Measurements from ENCODE around the gene KLHL26.

Gene KLHL26

DNA sequence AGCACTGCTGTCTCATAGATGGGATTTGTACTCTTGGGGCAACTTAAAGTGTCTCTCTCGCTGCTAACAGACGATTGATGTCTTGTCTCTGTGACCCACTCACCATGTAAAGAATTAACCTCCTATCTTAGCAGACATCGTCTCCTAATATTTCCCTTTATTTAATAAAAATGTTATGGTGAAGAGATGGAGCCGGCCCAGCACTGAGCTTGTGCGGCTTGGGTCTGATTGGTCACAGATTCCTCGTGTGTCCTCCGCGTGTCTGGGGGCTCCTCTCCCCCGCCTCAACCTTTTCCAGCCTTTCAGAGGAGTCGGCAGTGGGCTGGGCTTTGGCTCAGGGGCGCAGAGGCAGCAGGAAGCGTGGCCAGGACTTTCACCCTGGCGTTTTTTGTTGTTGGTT is 33.5 kb downstream of the KLHL26 start:
- Histone ChIP-seq H3K36me3 (ENCODE audit: control insufficient read depth in 2 of 2, insufficient read depth in 1 of 2, low read length in 2 of 2) (peaks cover 0 to 27% of the 10 kb centered on the region in 2 experiments; a peak in 1 of 3 replicates), H3K4me3 (ENCODE audit: low read depth, low read length) (no peak overlapping the region), H3K27ac (ENCODE audit: extremely low read depth, low read depth, low read length) (no peak overlapping the region), H3K9me3 (ENCODE audit: control insufficient read depth, insufficient read depth, low read depth, low read length) (no peaks in the 10 kb centered on the region), H3K4me1 (ENCODE audit: control insufficient read depth, insufficient read depth, low read length) (no peaks in the 10 kb centered on the region)
- ChIA-PET POLR2A (no interaction called here), CTCF (no interaction called here)
- no peak for TF ChIP-seq ZNF157 (tag by site-specific recombination; IDR thresholded peaks at IDR 0.05)
- TF ChIP-seq KLF10 (tag by site-specific recombination; IDR thresholded peaks at IDR 0.05), result no peak
- TF ChIP-seq, protein P1, sequence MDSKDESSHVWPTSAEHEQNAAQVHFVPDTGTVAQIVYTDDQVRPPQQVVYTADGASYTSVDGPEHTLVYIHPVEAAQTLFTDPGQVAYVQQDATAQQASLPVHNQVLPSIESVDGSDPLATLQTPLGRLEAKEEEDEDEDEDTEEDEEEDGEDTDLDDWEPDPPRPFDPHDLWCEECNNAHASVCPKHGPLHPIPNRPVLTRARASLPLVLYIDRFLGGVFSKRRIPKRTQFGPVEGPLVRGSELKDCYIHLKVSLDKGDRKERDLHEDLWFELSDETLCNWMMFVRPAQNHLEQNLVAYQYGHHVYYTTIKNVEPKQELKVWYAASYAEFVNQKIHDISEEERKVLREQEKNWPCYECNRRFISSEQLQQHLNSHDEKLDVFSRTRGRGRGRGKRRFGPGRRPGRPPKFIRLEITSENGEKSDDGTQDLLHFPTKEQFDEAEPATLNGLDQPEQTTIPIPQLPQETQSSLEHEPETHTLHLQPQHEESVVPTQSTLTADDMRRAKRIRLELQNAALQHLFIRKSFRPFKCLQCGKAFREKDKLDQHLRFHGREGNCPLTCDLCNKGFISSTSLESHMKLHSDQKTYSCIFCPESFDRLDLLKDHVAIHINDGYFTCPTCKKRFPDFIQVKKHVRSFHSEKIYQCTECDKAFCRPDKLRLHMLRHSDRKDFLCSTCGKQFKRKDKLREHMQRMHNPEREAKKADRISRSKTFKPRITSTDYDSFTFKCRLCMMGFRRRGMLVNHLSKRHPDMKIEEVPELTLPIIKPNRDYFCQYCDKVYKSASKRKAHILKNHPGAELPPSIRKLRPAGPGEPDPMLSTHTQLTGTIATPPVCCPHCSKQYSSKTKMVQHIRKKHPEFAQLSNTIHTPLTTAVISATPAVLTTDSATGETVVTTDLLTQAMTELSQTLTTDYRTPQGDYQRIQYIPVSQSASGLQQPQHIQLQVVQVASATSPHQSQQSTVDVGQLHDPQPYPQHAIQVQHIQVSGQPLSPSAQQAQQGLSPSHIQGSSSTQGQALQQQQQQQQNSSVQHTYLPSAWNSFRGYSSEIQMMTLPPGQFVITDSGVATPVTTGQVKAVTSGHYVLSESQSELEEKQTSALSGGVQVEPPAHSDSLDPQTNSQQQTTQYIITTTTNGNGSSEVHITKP (tag by site-specific recombination; IDR thresholded peaks at IDR 0.05), result no peak
- no peak for TF ChIP-seq SCRT2 (tag by site-specific recombination; IDR thresholded peaks at IDR 0.05)
- no peak for TF ChIP-seq ZSCAN30 (tag by site-specific recombination; IDR thresholded peaks at IDR 0.05)
- no peak for TF ChIP-seq KLF1 (tag by site-specific recombination; IDR thresholded peaks at IDR 0.05)
- TF ChIP-seq YY2 (tag by site-specific recombination; IDR thresholded peaks at IDR 0.05), result no peak
- TF ChIP-seq, protein P2, sequence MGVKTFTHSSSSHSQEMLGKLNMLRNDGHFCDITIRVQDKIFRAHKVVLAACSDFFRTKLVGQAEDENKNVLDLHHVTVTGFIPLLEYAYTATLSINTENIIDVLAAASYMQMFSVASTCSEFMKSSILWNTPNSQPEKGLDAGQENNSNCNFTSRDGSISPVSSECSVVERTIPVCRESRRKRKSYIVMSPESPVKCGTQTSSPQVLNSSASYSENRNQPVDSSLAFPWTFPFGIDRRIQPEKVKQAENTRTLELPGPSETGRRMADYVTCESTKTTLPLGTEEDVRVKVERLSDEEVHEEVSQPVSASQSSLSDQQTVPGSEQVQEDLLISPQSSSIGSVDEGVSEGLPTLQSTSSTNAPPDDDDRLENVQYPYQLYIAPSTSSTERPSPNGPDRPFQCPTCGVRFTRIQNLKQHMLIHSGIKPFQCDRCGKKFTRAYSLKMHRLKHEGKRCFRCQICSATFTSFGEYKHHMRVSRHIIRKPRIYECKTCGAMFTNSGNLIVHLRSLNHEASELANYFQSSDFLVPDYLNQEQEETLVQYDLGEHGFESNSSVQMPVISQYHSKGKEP (tag by site-specific recombination; IDR thresholded peaks at IDR 0.05), result no peak

DNA sequence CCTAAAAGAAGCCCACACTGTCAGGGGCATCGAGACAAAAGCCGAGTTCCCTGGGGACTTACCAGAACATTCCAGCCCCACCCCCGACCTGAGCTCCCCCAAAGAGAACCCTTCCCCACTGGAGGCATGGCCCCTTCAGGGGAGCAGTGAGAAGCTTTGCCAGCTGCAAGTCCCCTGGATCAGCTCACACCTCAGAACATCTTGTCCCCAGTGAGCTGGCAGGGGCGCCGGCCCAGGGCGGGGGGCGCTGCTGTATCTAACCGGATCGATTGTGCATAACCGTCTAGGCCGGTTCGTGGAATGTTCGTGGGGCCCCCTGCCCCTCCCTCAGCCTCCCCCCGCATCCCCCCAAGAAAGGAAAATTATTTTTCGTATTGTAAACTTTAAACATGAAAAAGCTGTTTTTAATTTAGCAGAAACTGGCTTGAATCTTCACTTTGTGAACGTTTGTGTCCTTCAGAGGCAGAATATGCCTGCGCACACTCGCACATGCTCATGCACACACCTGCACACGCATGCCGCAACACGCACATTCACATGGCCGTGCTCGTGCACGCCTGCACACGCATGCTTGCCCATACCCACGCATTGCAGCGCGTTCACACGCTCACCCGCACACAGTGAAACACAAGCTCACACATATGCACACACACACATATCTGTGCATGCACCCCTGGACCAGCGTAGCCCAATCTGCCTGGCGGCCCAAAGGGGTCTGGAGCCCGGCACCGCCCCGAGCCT is 34.6 kb downstream of the KLHL26 start:
- ChIA-PET POLR2A (interaction anchor here (0.6 to 1.0 kb wide), 3 partner anchors 98 to 217 kb away, joined by 3 to 5 read pairs (median 4); no protein-coding TSS in a partner anchor), CTCF (interaction anchor here (1.0 kb wide), 1 partner anchor 176 kb away, joined by 3 read pairs; no protein-coding TSS in a partner anchor)
- Histone ChIP-seq H3K4me3 (ENCODE audit: low read depth, low read length) (no peak overlapping the region), H3K36me3 (ENCODE audit: control insufficient read depth in 2 of 2, insufficient read depth in 1 of 2, low read length in 2 of 2) (peaks cover 0 to 27% of the 10 kb centered on the region in 2 experiments; a peak in 1 of 3 replicates), H3K9me3 (ENCODE audit: control insufficient read depth, insufficient read depth, low read depth, low read length) (no peaks in the 10 kb centered on the region), H3K4me1 (ENCODE audit: control insufficient read depth, insufficient read depth, low read length) (no peaks in the 10 kb centered on the region), H3K27ac (ENCODE audit: extremely low read depth, low read depth, low read length) (no peak overlapping the region)
- TF ChIP-seq GLIS1 (tag by site-specific recombination; IDR thresholded peaks at IDR 0.05) (peak; percentile 29; the same call in 1 of the 2 replicates), ZSCAN30 (tag by site-specific recombination; IDR thresholded peaks at IDR 0.05) (no peak)

DNA sequence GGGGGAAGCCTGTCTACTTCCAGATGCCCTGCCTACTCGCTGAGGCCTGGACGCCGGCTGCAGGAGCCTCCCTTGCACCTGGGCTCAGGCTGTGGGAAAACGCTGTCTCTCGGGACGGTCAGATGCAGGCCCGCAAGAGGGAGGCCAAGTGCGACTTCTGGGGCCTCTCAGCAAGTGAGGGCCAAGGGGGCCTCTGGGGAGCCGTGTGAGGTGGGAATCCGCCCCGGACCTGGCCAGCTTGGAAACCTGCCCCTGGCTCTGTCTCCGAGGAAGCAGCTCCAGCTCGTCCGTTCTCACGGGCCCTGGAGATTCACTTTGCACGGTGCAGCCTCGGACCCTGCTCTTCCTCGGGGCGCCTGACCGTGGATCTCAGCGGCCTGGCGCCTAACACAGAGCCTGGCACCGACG is 35.2 kb downstream of the KLHL26 start:
- Histone ChIP-seq H3K4me3 (ENCODE audit: low read depth, low read length) (no peak overlapping the region), H3K27ac (ENCODE audit: extremely low read depth, low read depth, low read length) (no peak overlapping the region), H3K36me3 (ENCODE audit: control insufficient read depth in 2 of 2, insufficient read depth in 1 of 2, low read length in 2 of 2) (peaks cover 0 to 27% of the 10 kb centered on the region in 2 experiments; a peak in 1 of 3 replicates), H3K4me1 (ENCODE audit: control insufficient read depth, insufficient read depth, low read length) (no peaks in the 10 kb centered on the region), H3K9me3 (ENCODE audit: control insufficient read depth, insufficient read depth, low read depth, low read length) (no peaks in the 10 kb centered on the region)
- CTCF ChIA-PET, result no interaction called here
- POLR2A ChIA-PET, result interaction anchor here (0.6 to 1.0 kb wide), 4 partner anchors 78 to 216 kb away, joined by 3 to 9 read pairs (median 4); no protein-coding TSS in a partner anchor
- TF ChIP-seq ZNF843 (tag by site-specific recombination; IDR thresholded peaks at IDR 0.05), result no peak
- no peak for TF ChIP-seq ZNF239 (tag by site-specific recombination; IDR thresholded peaks at IDR 0.05)
- TF ChIP-seq ZNF596 (tag by site-specific recombination; IDR thresholded peaks at IDR 0.05), result no peak
- TF ChIP-seq ZNF555 (tag by site-specific recombination; conservative IDR thresholded peaks at IDR 0.05), result no peak
- TF ChIP-seq, protein P3, sequence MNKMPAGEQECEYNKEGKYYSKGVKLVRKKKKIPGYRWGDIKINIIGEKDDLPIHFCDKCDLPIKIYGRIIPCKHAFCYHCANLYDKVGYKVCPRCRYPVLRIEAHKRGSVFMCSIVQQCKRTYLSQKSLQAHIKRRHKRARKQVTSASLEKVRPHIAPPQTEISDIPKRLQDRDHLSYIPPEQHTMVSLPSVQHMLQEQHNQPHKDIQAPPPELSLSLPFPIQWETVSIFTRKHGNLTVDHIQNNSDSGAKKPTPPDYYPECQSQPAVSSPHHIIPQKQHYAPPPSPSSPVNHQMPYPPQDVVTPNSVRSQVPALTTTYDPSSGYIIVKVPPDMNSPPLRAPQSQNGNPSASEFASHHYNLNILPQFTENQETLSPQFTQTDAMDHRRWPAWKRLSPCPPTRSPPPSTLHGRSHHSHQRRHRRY (tag by site-specific recombination; IDR thresholded peaks at IDR 0.05), result no peak
- no peak for TF ChIP-seq KLF1 (tag by site-specific recombination; IDR thresholded peaks at IDR 0.05)
- TF ChIP-seq ZNF624 (tag by site-specific recombination; IDR thresholded peaks at IDR 0.05), result no peak
- no peak for TF ChIP-seq ZNF792 (tag by site-specific recombination; IDR thresholded peaks at IDR 0.05)
- TF ChIP-seq, protein P4, sequence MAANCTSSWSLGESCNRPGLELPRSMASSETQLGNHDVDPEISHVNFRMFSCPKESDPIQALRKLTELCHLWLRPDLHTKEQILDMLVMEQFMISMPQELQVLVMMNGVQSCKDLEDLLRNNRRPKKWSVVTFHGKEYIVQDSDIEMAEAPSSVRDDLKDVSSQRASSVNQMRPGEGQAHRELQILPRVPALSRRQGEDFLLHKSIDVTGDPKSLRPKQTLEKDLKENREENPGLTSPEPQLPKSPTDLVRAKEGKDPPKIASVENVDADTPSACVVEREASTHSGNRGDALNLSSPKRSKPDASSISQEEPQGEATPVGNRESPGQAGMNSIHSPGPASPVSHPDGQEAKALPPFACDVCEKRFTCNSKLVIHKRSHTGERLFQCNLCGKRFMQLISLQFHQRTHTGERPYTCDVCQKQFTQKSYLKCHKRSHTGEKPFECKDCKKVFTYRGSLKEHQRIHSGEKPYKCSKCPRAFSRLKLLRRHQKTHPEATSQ (tag by site-specific recombination; IDR thresholded peaks at IDR 0.05), result no peak
- TF ChIP-seq, protein P5, sequence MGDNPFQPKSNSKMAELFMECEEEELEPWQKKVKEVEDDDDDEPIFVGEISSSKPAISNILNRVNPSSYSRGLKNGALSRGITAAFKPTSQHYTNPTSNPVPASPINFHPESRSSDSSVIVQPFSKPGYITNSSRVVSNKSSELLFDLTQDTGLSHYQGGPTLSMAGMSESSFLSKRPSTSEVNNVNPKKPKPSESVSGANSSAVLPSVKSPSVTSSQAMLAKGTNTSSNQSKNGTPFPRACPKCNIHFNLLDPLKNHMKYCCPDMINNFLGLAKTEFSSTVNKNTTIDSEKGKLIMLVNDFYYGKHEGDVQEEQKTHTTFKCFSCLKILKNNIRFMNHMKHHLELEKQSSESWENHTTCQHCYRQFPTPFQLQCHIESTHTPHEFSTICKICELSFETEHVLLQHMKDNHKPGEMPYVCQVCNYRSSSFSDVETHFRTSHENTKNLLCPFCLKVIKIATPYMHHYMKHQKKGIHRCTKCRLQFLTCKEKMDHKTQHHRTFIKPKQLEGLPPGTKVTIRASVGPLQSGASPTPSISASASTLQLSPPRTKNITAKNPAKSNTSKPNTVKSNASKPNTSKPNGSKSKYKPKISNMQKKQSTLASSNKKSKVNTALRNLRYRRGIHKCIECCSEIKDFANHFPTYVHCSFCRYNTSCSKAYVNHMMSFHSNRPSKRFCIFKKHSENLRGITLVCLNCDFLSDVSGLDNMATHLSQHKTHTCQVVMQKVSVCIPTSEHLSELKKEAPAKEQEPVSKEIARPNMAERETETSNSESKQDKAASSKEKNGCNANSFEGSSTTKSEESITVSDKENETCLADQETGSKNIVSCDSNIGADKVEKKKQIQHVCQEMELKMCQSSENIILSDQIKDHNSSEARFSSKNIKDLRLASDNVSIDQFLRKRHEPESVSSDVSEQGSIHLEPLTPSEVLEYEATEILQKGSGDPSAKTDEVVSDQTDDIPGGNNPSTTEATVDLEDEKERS (tag by site-specific recombination; IDR thresholded peaks at IDR 0.05), result no peak
- no peak for TF ChIP-seq ZNF350 (tag by site-specific recombination; IDR thresholded peaks at IDR 0.05)
- no peak for TF ChIP-seq KLF10 (tag by site-specific recombination; IDR thresholded peaks at IDR 0.05)

All from HEK293 (cell line).